ENCODE measurements around the gene CLMN.

- TF ChIP-seq CTCF (IDR thresholded peaks at IDR 0.05) = no peak
- TF ChIP-seq EZH2phosphoT487 (IDR thresholded peaks at IDR 0.05) = no peak
- no peak for TF ChIP-seq EZH2 (IDR thresholded peaks at IDR 0.05)
These were observed 61.6 kb downstream of the CLMN start for GRCh38 chr14:95258156-95258555.

All from neural progenitor cell (in vitro differentiated cells).